ENCODE measurements around the gene FRMPD4. TPM values are rescaled to one million over a fixed set of nuclear protein-coding genes. Genes with fewer than 3 reads are reported as not detected.

FRMPD4 gene
- total RNA-seq, 2 donors from 2014 or later: 0.10 to 0.19 TPM

DNA sequence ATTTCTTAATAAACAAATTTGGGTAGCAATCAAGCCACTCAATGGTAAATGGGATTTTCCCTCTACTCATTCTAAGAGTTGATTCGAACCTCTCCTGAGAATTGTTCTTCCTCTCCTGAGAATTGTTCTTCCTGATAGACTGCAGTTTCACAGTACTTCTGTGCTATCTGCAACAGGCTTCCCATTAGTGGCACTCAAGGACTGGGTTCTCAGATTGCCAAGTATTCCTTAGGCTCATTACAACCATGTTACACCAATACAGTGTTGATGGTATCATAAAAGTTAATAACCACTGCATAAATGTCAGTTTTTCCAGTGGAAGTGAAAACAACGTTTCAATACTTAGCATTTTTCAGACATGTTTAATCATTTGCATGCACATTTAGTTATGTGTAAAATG, 201.6 kb downstream of the FRMPD4 start:
- DNase-seq (ENCODE audit: low spot score): no peak
- intact Hi-C loops (cut with DNase I): no loop called here

DNA sequence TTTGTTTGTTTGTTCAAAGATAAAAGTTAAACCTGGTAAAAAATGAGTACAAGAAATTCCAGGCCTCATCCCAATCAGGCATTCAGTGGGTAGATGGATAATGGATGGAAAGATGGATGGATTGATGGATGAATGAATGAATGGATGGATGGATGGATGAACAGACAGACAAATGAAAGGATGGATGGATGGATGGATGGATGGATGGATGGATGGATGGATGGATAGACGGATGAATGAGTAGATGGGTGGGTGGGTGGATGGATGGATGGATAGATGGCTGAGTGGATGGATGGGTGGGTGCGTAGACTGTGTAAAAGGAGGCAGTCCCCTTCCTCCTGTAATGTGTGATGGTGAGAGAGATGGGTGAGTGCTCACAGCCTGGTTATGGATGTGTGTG, 206.7 kb downstream of the FRMPD4 start:
- no peak for DNase-seq (ENCODE audit: low spot score)
- intact Hi-C loops (cut with DNase I): no loop called here

DNA sequence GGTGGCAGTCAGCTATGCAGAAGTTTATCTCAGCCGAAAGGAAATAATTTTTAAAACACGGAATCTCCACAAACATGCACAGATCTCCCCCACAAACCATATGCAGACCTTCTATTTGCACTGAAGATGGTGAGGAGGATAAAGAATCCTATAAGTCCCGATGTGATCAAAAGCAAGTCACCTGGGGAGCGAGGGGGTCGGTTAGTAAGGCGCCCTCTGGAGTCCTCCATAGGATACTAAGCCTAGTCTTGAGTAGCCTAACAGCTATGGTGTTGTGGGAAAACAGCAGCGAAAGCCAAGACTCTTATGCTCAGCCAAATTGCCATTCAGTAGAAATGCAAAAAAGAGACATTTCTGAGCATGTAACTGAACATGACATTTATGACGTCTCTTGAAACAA, 210.9 kb downstream of the FRMPD4 start:
- DNase-seq (ENCODE audit: low spot score): no peak
- intact Hi-C loops (cut with DNase I): no loop called here

DNA sequence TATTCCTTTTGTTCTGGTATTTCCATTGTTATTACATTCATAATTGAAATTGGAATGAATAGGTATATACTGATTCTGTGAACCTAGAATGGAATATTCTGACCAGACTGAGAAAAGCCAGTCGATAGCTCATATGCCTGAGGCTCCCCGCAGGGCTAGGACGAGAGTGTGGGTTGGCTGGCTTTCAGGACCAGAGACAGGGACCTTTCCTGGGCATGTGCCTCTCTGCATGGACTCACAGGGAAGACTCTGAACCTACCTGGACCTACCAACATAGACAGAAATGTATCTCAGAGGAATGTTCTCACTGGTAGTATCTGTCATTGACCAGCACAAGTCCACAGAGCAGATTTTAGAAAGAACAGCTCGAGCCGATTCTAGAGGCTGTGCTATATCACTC, 214.6 kb downstream of the FRMPD4 start:
- intact Hi-C loops (cut with DNase I): no loop called here
- no peak for DNase-seq (ENCODE audit: low spot score)

DNA sequence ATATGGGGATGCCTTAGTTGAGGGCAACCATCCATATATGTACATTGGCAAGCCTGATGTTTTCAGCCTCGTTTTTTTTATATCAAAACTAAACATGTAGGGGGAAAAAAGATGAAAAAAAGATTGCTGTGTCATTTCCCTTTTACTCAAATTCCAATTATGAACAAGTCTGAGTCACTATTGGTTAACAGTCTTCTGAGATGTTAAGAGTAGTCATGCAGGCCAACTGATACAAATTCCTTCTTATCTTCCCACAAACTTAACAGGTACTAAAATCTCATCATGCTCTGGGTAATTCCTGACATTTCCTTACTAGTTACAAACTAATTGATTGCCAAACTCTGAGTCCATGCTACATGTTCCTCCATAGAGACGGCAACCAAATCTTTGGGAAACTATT, 222.1 kb downstream of the FRMPD4 start:
- DNase-seq (ENCODE audit: low spot score): no peak
- intact Hi-C loops (cut with DNase I): no loop called here

DNA sequence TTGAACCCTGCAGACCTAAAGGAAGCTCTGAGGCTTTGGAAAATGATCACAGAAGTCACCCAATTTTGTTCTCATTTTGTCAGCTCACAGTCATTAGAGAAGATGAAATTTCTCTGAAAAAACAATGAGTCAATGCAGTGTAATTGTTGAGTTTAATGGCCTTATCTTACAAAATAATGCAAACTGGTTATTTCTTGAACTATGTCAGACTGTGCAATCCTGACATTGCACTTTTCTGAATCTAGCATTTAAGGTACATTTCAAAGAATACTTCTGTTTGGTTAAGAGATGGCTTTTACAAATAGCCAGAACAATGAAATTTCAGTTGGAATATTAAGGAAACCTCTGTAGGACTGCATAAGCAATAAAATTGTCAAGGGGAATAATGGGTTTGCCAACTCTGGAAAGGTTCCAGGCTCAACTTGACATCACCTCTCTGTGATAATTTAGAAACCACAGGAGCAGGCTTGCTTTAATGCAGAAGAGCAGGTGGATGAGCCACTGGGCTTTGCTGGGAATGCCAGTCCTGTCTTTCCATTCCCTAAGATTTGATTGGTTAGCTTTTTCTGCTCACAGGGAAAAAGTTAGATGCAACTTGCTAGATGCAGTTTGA, 222.8 kb downstream of the FRMPD4 start:
- no peak for DNase-seq (ENCODE audit: low spot score)
- intact Hi-C loops (cut with DNase I): no loop called here

DNA sequence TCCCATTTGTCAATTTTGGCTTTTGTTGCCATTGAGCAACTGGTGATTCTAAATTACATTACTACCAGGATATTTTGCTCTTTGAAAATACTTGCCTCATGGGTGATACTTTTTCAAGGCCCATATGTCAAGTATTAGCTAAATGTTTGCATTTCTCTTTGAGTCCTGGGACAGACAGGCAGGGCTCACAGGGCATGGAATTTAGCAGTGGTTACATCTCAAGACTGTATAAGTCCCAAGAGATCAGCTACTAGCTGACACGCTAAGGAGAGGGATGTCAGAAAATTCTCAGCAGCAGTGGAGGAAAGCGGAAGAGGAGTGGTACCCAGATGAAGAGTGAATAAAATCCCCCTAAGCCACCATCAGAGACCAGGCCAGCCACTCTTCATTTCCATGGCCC, 224.9 kb downstream of the FRMPD4 start:
- DNase-seq (ENCODE audit: low spot score): no peak
- intact Hi-C loops (cut with DNase I): no loop called here

DNA sequence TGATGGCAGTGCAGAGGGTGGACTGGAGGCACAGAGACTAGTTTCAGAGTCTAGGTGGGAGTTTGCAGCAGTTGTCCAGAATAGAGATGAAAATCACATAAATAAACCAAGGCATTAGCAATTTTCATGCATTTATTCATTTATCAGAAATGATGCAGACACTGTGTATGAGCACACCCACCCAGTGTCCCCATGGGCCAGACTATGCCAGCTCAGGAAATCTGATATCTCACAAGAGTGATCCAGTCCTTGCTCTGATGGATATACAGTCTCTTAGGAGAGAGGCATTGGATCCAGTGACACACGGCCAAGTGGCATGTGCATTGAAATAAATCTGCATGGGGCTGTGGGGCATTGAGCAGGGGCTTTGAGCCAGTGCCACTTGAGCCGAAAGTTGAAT, 228.2 kb downstream of the FRMPD4 start:
- no peak for DNase-seq (ENCODE audit: low spot score)
- intact Hi-C loops (cut with DNase I): no loop called here

DNA sequence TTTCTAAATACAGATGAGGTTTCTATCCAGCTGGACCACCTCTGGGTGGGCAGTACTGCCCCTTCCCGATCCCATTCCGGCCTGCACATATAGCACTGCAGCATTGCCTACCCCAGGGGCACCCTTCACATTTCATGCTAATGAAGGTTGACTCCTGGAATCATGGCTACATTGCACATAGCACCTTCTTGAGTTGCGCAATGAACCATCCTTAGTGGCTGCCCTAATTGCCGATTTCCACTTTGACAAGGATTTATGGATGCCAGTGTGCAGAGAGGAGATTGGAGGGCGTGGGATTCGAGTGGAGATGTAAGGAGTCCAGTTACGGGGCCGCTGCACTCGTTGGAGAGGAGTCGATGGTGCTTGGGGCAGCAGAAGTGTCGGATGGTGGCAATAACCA, 229.0 kb downstream of the FRMPD4 start:
- intact Hi-C loops (cut with DNase I): no loop called here
- no peak for DNase-seq (ENCODE audit: low spot score)

DNA sequence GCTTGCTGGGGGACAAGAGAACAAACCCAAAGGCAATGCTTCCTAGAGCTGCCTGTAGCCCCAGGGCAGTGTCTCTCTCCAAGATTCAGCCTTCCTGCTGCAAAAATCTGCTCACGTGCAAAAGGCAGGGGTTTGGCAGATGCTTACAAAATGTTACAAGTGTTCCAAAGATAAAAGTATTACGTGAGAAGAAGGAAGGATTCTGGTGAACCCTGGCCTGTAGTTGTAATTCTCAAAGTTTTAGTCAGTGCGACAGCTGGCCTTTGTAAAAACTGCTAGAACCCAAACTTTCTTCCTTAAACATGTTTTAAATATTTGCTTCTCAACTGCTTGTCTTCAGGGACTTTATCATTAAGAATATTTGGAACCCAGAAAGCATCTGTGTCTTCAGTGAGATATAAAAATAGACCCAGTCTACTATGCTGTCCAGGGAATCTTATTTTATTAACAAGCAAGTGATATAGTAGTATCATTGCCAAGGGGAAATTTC, 232.3 kb downstream of the FRMPD4 start:
- DNase-seq (ENCODE audit: low spot score): no peak
- intact Hi-C loops (cut with DNase I): no loop called here

DNA sequence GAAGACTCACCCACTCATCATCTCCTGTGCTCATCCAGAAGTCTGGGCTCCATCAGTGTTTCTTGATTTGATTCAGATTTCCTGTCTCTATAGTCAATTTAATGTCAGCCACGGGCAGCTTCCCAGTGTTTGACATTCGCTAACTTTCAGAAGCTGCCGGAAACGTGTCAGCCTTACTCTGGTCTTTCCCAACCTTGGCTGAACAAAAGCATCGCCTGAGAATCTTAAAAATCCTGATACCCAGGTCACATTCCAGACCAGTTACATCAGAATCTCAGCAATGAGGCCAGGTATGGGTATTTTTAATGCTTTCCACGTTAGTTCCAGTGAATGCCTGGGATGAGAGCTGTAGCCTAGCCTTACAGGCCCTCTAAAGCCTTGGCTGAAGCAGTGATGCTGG, 233.8 kb downstream of the FRMPD4 start:
- no peak for DNase-seq (ENCODE audit: low spot score)
- intact Hi-C loops (cut with DNase I): no loop called here

DNA sequence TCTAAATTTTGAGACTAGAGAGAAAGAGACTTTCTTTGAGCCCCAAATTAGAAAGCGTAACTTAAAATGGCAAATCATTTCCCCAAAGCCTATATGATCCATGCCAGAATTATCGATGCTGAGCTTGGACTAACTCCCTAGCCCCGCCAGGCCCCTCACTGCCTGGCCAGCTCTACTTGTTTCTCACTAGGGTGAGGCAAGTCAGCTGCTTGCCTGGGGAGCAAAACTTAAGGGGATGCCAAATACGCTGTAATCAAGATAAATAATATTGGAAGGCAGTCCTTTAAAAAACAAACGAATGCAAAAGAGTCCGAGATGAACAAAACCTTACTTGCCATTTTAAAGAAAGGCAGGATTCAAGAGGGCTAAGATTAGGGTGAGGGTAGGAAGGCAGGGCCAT, 236.0 kb downstream of the FRMPD4 start:
- DNase-seq (ENCODE audit: low spot score): no peak
- intact Hi-C loops (cut with DNase I): no loop called here

DNA sequence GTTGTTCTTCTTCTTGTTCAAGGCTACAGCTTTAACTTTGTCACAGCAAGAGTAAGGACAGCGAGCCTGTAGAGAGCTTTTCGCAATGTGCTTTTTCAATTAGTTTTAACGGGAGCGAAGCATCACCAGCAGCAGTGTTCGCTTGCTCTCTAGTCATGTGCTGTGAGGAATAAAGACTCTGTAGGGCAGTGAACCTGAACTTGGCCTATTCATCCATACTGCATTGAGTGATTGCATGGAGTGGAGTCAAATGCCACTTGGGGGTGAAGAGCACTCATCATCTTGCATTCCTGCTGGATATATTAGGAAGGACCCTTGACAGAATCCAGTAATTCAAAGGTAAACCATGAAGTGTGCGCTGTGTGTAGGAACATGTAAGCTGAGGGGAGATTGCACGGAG, 240.0 kb downstream of the FRMPD4 start:
- intact Hi-C loops (cut with DNase I): loop anchor here in 1 of 2 donors (1.0 kb wide), 1 partner anchor 30 kb away; no protein-coding TSS in a partner anchor
- DNase-seq (ENCODE audit: low spot score): no peak

DNA sequence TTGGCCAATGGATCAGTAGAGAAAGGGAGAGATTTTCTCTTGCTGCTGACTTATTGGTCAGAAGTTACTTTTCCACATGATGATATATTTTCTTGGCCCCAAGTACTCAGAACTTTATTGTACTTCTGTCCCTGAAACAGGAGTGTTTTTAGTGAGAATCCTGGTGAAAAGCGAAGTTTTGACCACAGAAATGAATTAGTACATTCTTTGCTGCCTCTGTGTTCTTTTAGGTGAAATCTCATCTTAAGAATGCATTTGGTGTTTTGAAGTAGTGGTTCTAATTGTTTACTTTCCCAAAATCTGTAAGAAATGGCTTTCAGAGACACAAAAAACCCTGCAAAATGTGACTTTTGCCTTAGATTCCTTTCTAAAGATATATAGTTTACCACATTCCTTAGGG, 240.4 kb downstream of the FRMPD4 start:
- intact Hi-C loops (cut with DNase I): loop anchor here in 1 of 2 donors (1.0 kb wide), 1 partner anchor 30 kb away; no protein-coding TSS in a partner anchor
- no peak for DNase-seq (ENCODE audit: low spot score)

DNA sequence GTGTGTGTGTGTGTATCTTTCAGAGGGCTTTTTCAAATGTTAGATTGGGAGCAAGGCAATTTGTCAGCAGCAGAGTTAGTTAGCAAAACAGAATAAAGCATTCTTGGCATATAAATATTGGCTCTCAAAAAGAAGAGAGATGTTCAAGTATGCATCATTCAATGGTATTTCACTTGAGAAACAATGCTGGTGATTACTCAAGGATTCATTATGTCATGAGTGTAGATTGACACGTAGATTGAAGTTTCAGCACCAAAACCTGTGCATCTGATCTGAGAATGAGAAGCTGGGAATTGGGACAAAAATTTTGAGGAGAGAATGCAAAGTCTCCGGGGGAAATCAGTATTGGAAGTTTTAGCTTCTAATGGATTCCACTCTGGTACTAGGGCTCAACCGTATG, 241.4 kb downstream of the FRMPD4 start:
- DNase-seq (ENCODE audit: low spot score): no peak
- intact Hi-C loops (cut with DNase I): no loop called here

DNA sequence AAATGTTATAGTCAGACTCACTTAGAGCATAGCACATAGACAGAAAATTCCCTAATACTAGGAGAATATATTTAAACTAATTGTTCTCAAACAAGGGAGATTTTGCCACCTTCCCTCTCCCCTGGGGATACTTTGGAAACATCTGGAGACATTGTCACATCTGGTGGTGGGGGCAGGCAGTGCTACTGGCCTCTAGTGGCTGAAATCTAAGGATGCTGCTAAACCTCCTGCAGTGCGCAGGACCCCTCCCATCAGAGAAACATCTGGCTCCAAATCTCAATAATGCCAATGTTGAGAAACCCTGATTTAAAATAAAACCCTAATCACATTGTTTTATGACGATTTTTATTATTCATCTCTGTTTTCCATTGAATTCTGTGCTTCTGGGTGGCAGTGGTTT, 244.9 kb downstream of the FRMPD4 start:
- no peak for DNase-seq (ENCODE audit: low spot score)
- intact Hi-C loops (cut with DNase I): no loop called here

DNA sequence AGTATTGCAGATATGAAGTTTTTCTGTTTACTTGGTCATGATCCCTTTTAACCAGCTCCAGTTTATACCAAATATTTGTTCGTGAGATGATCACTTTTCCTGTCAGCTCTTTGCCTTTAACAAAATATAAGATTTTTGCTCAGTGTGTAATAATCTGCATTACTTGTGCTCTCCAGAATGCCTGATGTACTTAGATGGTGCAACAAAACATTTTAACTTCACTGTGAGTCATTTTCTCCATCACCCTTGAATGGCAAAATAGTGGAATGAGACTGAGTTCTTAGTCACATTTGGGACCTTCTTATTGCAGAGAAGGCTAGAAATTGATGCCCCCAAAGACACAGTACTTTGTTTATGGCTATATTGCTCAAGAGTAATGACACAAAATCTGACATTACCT, 252.0 kb downstream of the FRMPD4 start:
- no peak for DNase-seq (ENCODE audit: low spot score)
- intact Hi-C loops (cut with DNase I): no loop called here

DNA sequence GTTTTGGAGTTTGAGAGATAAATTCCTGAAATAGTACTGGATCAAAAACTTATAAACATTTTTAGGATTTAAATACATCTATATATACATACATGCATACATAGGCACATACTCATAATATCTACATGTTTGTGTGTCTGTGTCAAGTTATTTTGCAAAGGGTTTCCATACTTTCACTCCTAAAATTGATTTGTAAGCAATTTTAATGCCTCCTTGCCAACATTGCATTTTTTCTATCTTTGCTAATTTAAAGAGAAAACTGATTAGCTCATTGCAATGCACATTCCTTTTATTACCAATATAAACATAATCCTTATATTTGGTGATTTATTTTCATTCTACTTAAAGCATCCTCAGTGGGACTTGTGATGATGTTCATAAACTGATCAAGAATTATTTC, 258.3 kb downstream of the FRMPD4 start:
- no peak for DNase-seq (ENCODE audit: low spot score)
- intact Hi-C loops (cut with DNase I): no loop called here

DNA sequence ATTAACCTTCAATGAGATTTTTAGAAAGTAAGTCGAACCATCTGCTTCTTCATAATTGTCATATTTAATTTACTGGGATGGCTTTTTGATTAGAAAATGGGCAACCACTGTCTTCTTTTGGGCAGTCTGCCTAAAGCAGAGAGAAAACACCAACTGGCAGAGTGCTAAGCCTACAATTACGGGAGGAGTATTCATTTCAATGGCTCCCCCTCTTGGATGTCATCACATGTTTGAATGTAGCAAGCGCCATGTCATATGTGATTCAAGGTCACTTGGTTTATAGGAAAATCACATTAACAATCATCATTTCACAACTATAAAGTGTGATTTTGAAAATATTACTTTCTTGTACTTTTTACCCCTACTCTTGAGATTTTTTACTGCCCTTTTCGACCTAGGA, 261.9 kb downstream of the FRMPD4 start:
- intact Hi-C loops (cut with DNase I): no loop called here
- DNase-seq (ENCODE audit: low spot score): no peak

DNA sequence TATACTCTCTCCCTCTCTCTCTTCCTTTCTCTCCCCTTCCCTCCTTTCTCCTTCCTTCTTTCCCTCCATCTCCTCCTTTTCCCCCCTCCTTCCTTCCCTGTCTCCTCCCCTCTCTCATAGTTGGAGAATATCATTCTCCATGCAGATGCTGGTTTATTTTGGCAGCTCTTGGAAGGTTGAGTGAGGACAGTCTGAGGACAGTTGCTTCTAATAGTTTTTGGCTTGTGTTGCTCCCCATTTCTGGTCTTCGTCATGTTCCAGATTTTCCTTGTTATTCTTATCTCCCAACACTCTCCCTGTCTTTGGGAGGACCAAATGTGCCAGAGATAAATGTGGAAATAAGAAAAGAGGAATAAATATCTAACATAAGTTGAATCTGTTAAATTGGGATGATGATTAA, 263.0 kb downstream of the FRMPD4 start:
- DNase-seq (ENCODE audit: low spot score): no peak
- intact Hi-C loops (cut with DNase I): no loop called here

DNA sequence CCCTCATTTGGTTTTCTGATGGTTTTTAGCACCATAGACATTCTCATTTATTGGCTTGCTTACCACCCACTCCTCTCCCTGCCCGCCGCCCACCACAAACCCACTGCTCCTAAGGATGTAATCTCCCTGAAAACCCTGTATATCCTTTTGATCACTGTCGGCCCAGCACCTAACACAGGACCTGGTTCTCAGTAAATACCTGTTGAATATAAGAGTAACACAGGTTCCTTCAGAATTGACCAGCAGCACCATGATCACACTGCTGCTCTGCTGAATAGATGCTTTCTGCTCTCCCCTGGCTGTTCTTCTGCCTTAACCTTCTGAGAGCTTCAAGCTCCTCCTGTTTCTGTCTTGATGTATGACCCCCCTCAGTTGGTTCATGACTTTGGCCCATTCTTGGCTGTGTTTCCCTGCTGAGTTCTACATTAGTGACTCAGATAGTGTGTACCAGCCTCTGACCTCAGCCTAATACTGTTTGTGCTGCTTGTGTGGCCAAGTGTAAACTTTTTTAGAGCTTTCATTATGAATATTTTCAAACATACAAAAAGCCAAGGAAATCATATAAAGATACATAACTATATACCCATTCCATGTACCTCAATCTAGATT, 265.3 kb downstream of the FRMPD4 start:
- DNase-seq (ENCODE audit: low spot score): no peak
- intact Hi-C loops (cut with DNase I): no loop called here
